ENCODE results near the gene HOXA5.

HOXA5 gene

DNA sequence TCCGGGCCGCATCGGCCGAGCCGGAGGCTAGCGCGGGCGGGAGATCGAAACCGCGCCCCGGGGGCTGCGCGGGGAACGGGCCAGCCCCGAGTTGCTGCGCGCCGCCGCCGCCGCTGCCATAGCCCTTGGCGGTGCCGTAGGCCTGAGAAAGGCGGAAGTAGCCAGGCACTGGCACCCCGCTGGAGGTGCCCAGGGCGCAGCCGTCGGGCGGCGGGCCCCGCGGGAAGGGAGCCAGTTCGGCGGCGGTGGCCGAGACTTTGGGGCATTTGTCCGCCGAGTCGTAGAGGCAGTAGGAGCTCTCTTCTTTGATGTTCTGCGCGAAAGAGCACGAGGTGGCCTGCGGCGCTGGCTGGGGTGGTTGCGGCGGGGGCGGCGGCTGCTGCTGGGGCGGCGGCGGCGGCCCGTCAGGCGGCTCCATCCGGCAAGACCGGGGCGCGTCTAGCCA lies 30.1 kb upstream of the HOXA5 start:
- TF ChIP-seq, protein P1, sequence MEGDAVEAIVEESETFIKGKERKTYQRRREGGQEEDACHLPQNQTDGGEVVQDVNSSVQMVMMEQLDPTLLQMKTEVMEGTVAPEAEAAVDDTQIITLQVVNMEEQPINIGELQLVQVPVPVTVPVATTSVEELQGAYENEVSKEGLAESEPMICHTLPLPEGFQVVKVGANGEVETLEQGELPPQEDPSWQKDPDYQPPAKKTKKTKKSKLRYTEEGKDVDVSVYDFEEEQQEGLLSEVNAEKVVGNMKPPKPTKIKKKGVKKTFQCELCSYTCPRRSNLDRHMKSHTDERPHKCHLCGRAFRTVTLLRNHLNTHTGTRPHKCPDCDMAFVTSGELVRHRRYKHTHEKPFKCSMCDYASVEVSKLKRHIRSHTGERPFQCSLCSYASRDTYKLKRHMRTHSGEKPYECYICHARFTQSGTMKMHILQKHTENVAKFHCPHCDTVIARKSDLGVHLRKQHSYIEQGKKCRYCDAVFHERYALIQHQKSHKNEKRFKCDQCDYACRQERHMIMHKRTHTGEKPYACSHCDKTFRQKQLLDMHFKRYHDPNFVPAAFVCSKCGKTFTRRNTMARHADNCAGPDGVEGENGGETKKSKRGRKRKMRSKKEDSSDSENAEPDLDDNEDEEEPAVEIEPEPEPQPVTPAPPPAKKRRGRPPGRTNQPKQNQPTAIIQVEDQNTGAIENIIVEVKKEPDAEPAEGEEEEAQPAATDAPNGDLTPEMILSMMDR (conservative IDR thresholded peaks at IDR 0.05; ENCODE audit: control insufficient read depth, insufficient read depth, low read depth, low read length) = no peak
- DNase-seq (ENCODE audit: low read depth) = no peak
- peak overlapping the region; percentile 60 for H3K4me3 ChIP-seq (ENCODE audit: control insufficient read depth, low read depth, low read length)

DNA sequence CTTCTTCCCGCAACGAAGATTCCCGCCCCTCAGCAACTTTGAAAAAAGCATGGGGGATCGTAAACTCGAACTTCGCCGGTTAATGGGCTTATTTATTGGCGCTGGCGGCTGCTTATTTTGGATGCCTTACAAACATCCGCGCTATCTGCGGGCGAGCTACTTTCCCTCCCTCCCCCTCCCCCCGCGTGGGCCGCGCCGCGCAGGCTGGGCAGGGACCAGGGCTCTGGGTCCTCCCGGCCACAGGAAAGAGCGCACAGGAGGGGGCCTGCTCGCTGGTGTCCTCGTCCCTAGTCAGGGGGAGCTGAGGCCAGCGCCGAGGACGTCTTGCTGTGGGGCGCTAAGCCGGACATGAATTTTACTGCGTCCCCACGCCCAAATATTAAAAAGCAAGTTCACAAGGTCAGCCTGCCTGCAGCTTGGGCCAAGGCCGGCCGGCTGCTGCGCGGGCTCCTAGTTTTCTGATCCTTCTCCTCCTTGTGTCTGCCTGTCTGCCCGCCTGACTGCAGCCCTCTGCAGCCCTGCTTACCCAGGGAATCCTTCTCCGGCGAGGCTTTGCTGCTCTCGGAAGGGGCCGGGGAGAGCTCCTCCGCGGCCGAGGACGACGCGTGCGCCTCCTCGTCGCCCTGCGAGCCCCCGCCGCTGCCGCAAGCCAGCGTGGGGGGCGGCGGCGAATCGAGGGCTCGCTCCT lies 29.5 kb upstream of the HOXA5 start:
- H3K4me3 ChIP-seq (ENCODE audit: control insufficient read depth, low read depth, low read length) = peak overlapping the region; percentile 60
- DNase-seq (ENCODE audit: low read depth) = peak; percentile 71
- TF ChIP-seq, protein P1 (conservative IDR thresholded peaks at IDR 0.05; ENCODE audit: control insufficient read depth, insufficient read depth, low read depth, low read length) = no peak

DNA sequence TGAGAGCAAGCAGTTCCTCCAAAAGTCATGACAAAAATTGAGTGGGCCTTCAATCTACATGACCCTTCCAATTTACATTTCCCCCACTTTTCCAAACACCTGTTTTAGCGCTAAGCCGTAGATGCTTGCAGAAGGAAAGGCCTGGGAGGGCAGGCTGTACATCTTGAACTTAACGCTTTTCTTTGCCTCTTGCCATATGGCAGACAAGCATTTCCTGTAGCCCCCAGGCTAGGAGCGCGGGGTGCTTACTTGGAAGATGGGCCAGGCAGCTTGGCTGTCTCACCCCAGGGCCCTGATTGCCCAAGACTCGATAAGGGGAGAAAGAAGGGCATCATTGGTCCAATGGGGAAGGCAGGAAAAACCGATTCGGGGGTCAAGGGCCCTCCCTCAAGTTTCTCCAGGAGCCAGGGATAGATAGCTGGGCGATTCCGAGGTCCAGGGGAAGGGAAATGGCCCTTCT lies 28.9 kb upstream of the HOXA5 start:
- H3K4me3 ChIP-seq (ENCODE audit: control insufficient read depth, low read depth, low read length) = peak overlapping the region; percentile 60
- peak; percentile 45 for DNase-seq (ENCODE audit: low read depth)

DNA sequence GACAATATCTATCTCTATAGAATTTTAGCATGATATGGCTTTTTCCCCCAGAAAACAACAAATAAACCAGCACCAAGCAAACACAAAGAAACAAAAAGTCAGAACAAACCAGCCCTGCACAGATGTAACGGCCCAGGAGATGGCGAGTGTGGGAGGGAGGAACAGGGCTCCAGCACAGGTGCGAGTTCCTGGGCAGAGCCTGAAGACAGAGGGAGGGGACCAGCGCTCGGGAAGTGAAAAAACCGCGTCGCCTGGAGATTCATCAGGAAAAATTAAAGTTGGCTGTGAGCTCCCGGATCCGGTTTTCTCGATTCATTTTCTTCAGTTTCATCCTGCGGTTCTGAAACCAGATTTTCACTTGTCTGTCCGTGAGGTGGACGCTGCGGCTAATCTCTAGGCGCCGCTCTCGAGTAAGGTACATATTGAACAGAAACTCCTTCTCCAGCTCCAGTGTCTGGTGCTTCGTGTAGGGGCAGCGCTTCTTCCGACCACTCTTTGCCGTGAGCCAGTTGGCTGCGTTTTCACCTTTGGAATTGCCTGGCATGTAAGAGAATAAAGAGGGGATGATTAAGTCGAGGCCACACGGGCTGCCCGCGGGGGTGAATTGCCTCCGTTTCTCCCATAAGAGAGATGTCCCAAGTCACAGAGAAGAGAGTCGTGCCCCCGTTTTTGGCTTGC lies 28.3 kb upstream of the HOXA5 start:
- peak overlapping the region; percentile 60 for H3K4me3 ChIP-seq (ENCODE audit: control insufficient read depth, low read depth, low read length)
- DNase-seq (ENCODE audit: low read depth) = peak; percentile 41
- TF ChIP-seq, protein P1 (conservative IDR thresholded peaks at IDR 0.05; ENCODE audit: control insufficient read depth, insufficient read depth, low read depth, low read length) = no peak

More for the DNA sequence above, 28.9 kb upstream of the HOXA5 start:
- TF ChIP-seq, protein P1 (conservative IDR thresholded peaks at IDR 0.05; ENCODE audit: control insufficient read depth, insufficient read depth, low read depth, low read length) = no peak

DNA sequence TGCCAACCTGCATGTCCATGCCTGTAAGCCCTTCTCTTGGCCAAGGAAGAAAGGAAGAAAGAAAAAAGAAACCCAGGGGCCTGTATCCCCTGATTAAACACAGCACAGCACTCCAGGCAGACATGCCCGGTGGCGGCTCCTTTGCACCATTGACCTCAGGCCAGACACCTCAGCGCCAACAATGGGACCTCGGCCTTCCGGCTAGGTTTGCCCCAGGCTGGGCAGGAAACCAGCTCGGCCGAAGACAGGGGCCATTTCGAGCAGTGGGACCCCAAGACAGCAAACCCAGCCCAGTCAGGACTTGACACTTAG lies 27.8 kb upstream of the HOXA5 start:
- H3K4me3 ChIP-seq (ENCODE audit: control insufficient read depth, low read depth, low read length) = peak overlapping the region; percentile 60
- TF ChIP-seq, protein P1 (conservative IDR thresholded peaks at IDR 0.05; ENCODE audit: control insufficient read depth, insufficient read depth, low read depth, low read length) = no peak
- peak; percentile 30 for DNase-seq (ENCODE audit: low read depth)

DNA sequence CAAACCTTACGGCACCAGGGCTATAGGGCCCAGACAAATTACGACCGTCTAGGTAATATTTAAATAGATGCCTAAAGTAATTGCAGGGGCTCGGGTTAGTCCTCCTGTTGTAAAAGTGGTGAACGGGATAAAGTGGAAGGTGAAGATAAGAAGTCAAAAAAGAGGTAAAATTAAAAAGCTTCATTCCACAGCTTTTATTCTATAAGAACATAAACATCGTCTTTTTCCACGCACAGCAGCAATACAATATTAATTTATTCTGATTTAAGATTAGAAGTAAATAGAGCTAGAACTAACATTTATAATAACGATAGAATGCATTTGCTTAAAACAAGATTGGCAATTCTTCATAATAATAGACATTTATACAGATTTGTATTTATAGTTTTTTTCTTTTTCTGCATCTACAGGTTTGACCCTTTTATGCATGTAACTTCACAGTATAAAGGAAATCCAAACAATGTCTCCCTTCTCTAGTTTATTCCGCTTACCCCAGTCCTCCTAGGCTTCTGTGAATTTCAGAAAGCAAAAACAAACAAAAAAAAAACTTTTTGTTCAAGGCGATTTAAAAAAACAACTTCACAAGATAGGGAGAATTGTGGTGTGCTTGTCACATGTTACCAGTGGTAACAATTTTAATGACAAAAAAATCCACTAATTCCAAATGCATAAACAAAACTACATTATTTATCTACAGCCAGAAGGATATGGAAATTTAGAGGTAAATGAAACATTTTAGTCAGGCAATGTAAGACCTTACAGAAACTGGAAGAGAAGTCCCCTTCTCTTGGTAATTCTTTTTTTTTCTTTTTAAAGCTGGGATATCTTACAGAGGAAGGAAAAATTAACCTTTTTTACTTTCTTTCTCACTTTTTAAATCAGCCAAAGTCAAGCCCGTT lies 27.2 kb upstream of the HOXA5 start:
- peak overlapping the region; percentile 60 for H3K4me3 ChIP-seq (ENCODE audit: control insufficient read depth, low read depth, low read length)
- peak; percentile 20 for DNase-seq (ENCODE audit: low read depth)
- TF ChIP-seq, protein P1 (conservative IDR thresholded peaks at IDR 0.05; ENCODE audit: control insufficient read depth, insufficient read depth, low read depth, low read length) = no peak

Data from fibroblast of mammary gland (primary cell).